GOT3 (cell line): ENCODE data around the gene KCNMA1.

Source experiments
- DNase-seq: peaks from one replicate; lab custom pipeline; 2025; ENCODE audit warnings: mixed read lengths; lab: John Stamatoyannopoulos, UW

Gene KCNMA1

GRCh38 chr10:76887223-76888010, 750.2 kb downstream of the KCNMA1 start:
- no peak for DNase-seq

GRCh38 chr10:76885816-76886215, 751.8 kb downstream of the KCNMA1 start:
- DNase-seq = no peak

- DNase-seq = no peak
These were observed 752.8 kb downstream of the KCNMA1 start for GRCh38 chr10:76884673-76885275.

GRCh38 chr10:76883596-76883995, 754.0 kb downstream of the KCNMA1 start:
- DNase-seq = no peak

GRCh38 chr10:76882796-76883195, 754.8 kb downstream of the KCNMA1 start:
- no peak for DNase-seq

GRCh38 chr10:76882245-76882644, 755.4 kb downstream of the KCNMA1 start:
- no peak for DNase-seq

GRCh38 chr10:76881477-76882220, 756.0 kb downstream of the KCNMA1 start:
- no peak for DNase-seq

GRCh38 chr10:76880931-76881330, 756.7 kb downstream of the KCNMA1 start:
- no peak for DNase-seq

GRCh38 chr10:76879116-76879913, 758.3 kb downstream of the KCNMA1 start:
- no peak for DNase-seq

- DNase-seq = no peak
These were observed 759.1 kb downstream of the KCNMA1 start for GRCh38 chr10:76878514-76878913.

GRCh38 chr10:76874896-76875295, 762.7 kb downstream of the KCNMA1 start:
- no peak for DNase-seq

GRCh38 chr10:76874176-76874575, 763.4 kb downstream of the KCNMA1 start:
- no peak for DNase-seq

- DNase-seq = no peak
These were observed 765.8 kb downstream of the KCNMA1 start for GRCh38 chr10:76871697-76872295.

GRCh38 chr10:76869931-76870330, 767.7 kb downstream of the KCNMA1 start:
- no peak for DNase-seq

GRCh38 chr10:76868098-76868977, 769.3 kb downstream of the KCNMA1 start:
- DNase-seq = no peak

- no peak for DNase-seq
These were observed 770.6 kb downstream of the KCNMA1 start for GRCh38 chr10:76866841-76867586.

- no peak for DNase-seq
These were observed 772.7 kb downstream of the KCNMA1 start for GRCh38 chr10:76864922-76865321.

GRCh38 chr10:76858721-76859120, 778.9 kb downstream of the KCNMA1 start:
- DNase-seq = no peak

GRCh38 chr10:76840802-76841201, 796.8 kb downstream of the KCNMA1 start:
- DNase-seq = no peak

GRCh38 chr10:76839276-76839675, 798.3 kb downstream of the KCNMA1 start:
- no peak for DNase-seq
